Parathyroid adenoma (tissue), 2 donors: ENCODE results near the gene TMEM145.

Source experiments
- H2AFZ ChIP-seq: fragments of 300-600 bp; sonication (generic); one replicate; pipeline ENCODE4 v1.7.0; 2017; ENCODE audit warnings: antibody characterized with exemption, mild to moderate bottlenecking
- H3K27ac ChIP-seq: fragments of 300-600 bp; sonication (generic); one replicate; pipeline ENCODE4 v1.7.0; 2017
- H3K27me3 ChIP-seq: fragments of 300-600 bp; sonication (generic); one replicate; pipeline ENCODE4 v1.7.0; 2017; ENCODE audit warnings: low read length; ENCODE audit not compliant: control insufficient read depth, insufficient read depth
- H3K36me3 ChIP-seq: fragments of 300-600 bp; sonication (generic); one replicate; pipeline ENCODE4 v1.7.0; 2017; ENCODE audit warnings: low read length; ENCODE audit not compliant: control insufficient read depth, insufficient read depth
- H3K4me1 ChIP-seq: fragments of 300-600 bp; sonication (generic); one replicate; pipeline ENCODE4 v1.7.0; 2017; ENCODE audit warnings: control low read depth
- H3K4me2 ChIP-seq: fragments of 300-600 bp; sonication (generic); one replicate; pipeline ENCODE4 v1.7.0; 2017; ENCODE audit warnings: low read length
- H3K4me3 ChIP-seq: fragments of 300-600 bp; sonication (generic); one replicate; pipeline ENCODE4 v1.7.0; 2017; ENCODE audit warnings: low read depth, low read length
- H3K79me2 ChIP-seq: fragments of 300-600 bp; sonication (generic); one replicate; pipeline ENCODE4 v1.7.0; 2017; ENCODE audit warnings: control low read depth
- H3K9ac ChIP-seq: fragments of 300-600 bp; sonication (generic); one replicate; pipeline ENCODE4 v1.7.0; 2017; ENCODE audit warnings: mild to moderate bottlenecking
- H3K9me3 ChIP-seq: fragments of 300-600 bp; sonication (generic); one replicate; pipeline ENCODE4 v1.7.0; 2017; ENCODE audit warnings: low read length; ENCODE audit not compliant: control insufficient read depth
- CTCF ChIP-seq: fragments of 300-600 bp; sonication (generic); IDR thresholded peaks from one replicate; pipeline ENCODE4 v1.7.0; 2017; ENCODE audit warnings: antibody characterized with exemption, mild to moderate bottlenecking
- donor health status: primary hyperparathyroidism.

Gene TMEM145

GRCh38 chr19:42277821-42278451 is 35.2 kb upstream of the TMEM145 start:
- Histone ChIP-seq H3K9ac (no peak overlapping the region), H3K27me3 (no peaks in the 10 kb centered on the region), H3K79me2 (peaks cover 36% of the 10 kb centered on the region), H3K36me3 (no peaks in the 10 kb centered on the region), H3K4me2 (peak overlapping the region; percentile 17), H3K4me1 (peaks cover 37% of the 10 kb centered on the region), H2AFZ (no peak overlapping the region), H3K9me3 (no peaks in the 10 kb centered on the region), H3K4me3 (no peak overlapping the region), H3K27ac (peak overlapping the region; percentile 46)
- TF ChIP-seq CTCF: no peak

GRCh38 chr19:42278452-42279154 is 34.5 kb upstream of the TMEM145 start:
- TF ChIP-seq CTCF: no peak
- Histone ChIP-seq H3K9me3 (no peaks in the 10 kb centered on the region), H3K4me3 (no peak overlapping the region), H3K9ac (no peak overlapping the region), H3K4me2 (peak overlapping the region; percentile 17), H3K27me3 (no peaks in the 10 kb centered on the region), H3K79me2 (peaks cover 31% of the 10 kb centered on the region), H3K27ac (peak overlapping the region; percentile 46), H3K36me3 (no peaks in the 10 kb centered on the region), H3K4me1 (peaks cover 41% of the 10 kb centered on the region), H2AFZ (no peak overlapping the region)

GRCh38 chr19:42279155-42279901 is 33.8 kb upstream of the TMEM145 start:
- H3K9me3 ChIP-seq: no peaks in the 10 kb centered on the region
- peak overlapping the region; percentile 15 for H3K27ac ChIP-seq
- peak overlapping the region; percentile 99 for H3K4me2 ChIP-seq
- no peak for TF ChIP-seq CTCF
- H3K4me3 ChIP-seq: peak overlapping the region; percentile 83
- H3K79me2 ChIP-seq: peaks cover 24% of the 10 kb centered on the region
- H2AFZ ChIP-seq: no peak overlapping the region
- no peaks in the 10 kb centered on the region for H3K36me3 ChIP-seq
- no peak overlapping the region for H3K9ac ChIP-seq
- H3K4me1 ChIP-seq: peaks cover 41% of the 10 kb centered on the region
- H3K27me3 ChIP-seq: no peaks in the 10 kb centered on the region

- H3K4me3 ChIP-seq: peak overlapping the region; percentile 83
- H3K27me3 ChIP-seq: no peaks in the 10 kb centered on the region
- H3K4me2 ChIP-seq: peak overlapping the region; percentile 99
- H3K27ac ChIP-seq: peak overlapping the region; percentile 67
- no peaks in the 10 kb centered on the region for H3K36me3 ChIP-seq
- no peak overlapping the region for H3K9ac ChIP-seq
- peaks cover 17% of the 10 kb centered on the region for H3K79me2 ChIP-seq
- TF ChIP-seq CTCF: peak; percentile 86
- H3K9me3 ChIP-seq: no peaks in the 10 kb centered on the region
- peak overlapping the region; percentile 36 for H2AFZ ChIP-seq
- peaks cover 44% of the 10 kb centered on the region for H3K4me1 ChIP-seq
These were observed 33.0 kb upstream of the TMEM145 start for GRCh38 chr19:42279902-42280814.
